ENCODE data around the gene PDGFC.

PDGFC gene

GRCh38 chr4:156786713-156787112 lies 184.9 kb downstream of the PDGFC start:
- no peak for DNase-seq (ENCODE audit: low read depth in 2 of 3, low spot score in 2 of 3)

- DNase-seq (ENCODE audit: low read depth in 2 of 3, low spot score in 2 of 3) = no peak
Measured at GRCh38 chr4:156784970-156785369, 186.6 kb downstream of the PDGFC start.

GRCh38 chr4:156783966-156784365 lies 187.6 kb downstream of the PDGFC start:
- DNase-seq (ENCODE audit: low read depth in 2 of 3, low spot score in 2 of 3) = no peak

GRCh38 chr4:156782491-156782890 lies 189.1 kb downstream of the PDGFC start:
- DNase-seq (ENCODE audit: low read depth in 2 of 3, low spot score in 2 of 3) = no peak

DNA sequence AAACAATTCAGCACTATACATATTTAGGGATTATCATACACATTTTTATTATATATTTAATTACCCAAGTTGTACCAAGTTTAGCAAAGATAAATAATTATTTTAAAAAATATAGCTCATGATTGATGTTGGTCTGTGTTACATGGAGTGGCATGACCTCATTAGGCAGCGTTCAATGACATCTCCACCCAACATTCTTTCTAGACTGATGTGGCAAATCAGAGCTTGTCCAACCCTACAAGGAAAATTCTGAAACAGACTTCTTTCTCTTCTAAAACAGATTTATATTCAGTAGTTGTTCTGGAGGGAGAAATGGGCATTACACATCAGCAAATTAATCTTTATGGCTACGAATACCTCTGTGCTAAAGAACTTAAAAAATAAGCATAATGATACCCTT lies 189.7 kb downstream of the PDGFC start:
- DNase-seq (ENCODE audit: low read depth in 2 of 3, low spot score in 2 of 3) = no peak

- no peak for DNase-seq (ENCODE audit: low read depth in 2 of 3, low spot score in 2 of 3)
Measured at GRCh38 chr4:156779774-156780173, 191.8 kb downstream of the PDGFC start.

- DNase-seq (ENCODE audit: low read depth in 2 of 3, low spot score in 2 of 3) = no peak
Measured at GRCh38 chr4:156779042-156779441, 192.6 kb downstream of the PDGFC start.

- no peak for DNase-seq (ENCODE audit: low read depth in 2 of 3, low spot score in 2 of 3)
Measured at GRCh38 chr4:156778606-156779005, 193.0 kb downstream of the PDGFC start.

- DNase-seq (ENCODE audit: low read depth in 2 of 3, low spot score in 2 of 3) = no peak
Measured at GRCh38 chr4:156778093-156778492, 193.5 kb downstream of the PDGFC start.

DNA sequence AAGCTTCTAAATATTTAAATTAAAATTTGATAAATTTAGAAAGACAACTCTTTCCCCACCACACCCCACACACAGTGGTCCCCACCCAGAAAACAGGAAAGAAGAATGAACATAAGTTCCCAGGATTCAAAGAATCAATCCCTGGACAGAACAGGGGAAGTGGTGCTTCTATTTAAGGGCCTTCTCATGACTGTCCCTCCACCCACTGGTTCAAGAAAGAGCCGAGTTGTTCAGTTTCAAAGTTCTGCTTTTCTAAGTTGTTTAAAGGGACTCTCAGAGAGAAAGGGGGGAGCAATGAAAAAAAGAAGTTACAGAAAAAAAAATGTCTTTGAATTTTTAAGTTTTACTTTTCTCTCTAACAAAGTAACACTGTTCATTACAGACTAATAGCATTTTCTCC lies 195.8 kb downstream of the PDGFC start:
- DNase-seq (ENCODE audit: low read depth in 2 of 3, low spot score in 2 of 3) = no peak

GRCh38 chr4:156774422-156774821 lies 197.2 kb downstream of the PDGFC start:
- no peak for DNase-seq (ENCODE audit: low read depth in 2 of 3, low spot score in 2 of 3)

- no peak for DNase-seq (ENCODE audit: low read depth in 2 of 3, low spot score in 2 of 3)
Measured at GRCh38 chr4:156773648-156774357, 197.8 kb downstream of the PDGFC start.

GRCh38 chr4:156771171-156771837 lies 200.3 kb downstream of the PDGFC start:
- DNase-seq (ENCODE audit: low read depth in 2 of 3, low spot score in 2 of 3) = no peak

- no peak for DNase-seq (ENCODE audit: low read depth in 2 of 3, low spot score in 2 of 3)
Measured at GRCh38 chr4:156770140-156770539, 201.5 kb downstream of the PDGFC start.

GRCh38 chr4:156767911-156768415 lies 203.6 kb downstream of the PDGFC start:
- no peak for DNase-seq (ENCODE audit: low read depth in 2 of 3, low spot score in 2 of 3)

- DNase-seq (ENCODE audit: low read depth in 2 of 3, low spot score in 2 of 3) = no peak
Measured at GRCh38 chr4:156766846-156767245, 204.8 kb downstream of the PDGFC start.

- no peak for DNase-seq (ENCODE audit: low read depth in 2 of 3, low spot score in 2 of 3)
Measured at GRCh38 chr4:156765277-156765676, 206.3 kb downstream of the PDGFC start.

GRCh38 chr4:156764846-156765245 lies 206.8 kb downstream of the PDGFC start:
- no peak for DNase-seq (ENCODE audit: low read depth in 2 of 3, low spot score in 2 of 3)

DNA sequence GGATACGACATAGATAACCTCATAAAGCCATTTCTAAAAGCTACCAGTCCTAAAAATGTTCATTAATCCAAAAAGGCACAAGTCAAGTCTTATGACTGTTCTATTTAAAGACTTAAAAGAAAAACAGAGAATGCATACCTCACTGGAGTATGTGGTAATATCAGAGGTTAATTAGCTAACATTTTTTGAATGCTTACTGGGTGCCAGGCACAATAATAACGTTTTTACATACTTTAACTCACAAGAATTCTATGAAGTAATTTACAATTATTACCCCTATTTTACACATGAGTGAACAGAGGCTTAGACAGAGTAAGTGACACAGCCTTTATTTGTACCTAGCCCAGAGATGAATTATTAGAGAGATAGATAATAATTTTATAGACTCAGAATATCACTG lies 207.5 kb downstream of the PDGFC start:
- DNase-seq (ENCODE audit: low read depth in 2 of 3, low spot score in 2 of 3) = no peak

DNA sequence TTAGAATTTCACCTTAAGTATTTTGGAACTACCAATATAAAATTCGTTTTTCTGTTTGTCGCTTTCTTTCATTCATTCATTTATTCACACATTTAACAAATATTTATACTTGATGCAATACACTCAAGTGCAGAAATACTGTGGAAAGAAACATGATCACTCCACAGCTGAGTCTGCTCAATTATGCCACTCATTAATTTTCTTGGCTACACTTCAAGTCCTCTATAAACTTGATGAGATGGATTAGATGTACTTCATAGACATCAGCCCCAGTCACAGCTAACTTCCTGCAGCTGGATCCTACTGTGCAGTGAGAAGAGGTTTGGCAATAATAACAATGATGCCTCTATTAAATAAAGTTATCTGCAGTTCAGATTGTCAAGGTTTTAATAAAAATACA lies 208.1 kb downstream of the PDGFC start:
- no peak for DNase-seq (ENCODE audit: low read depth in 2 of 3, low spot score in 2 of 3)

GRCh38 chr4:156762851-156763250 lies 208.7 kb downstream of the PDGFC start:
- DNase-seq (ENCODE audit: low read depth in 2 of 3, low spot score in 2 of 3) = no peak

- DNase-seq (ENCODE audit: low read depth in 2 of 3, low spot score in 2 of 3) = no peak
Measured at GRCh38 chr4:156756118-156756517, 215.5 kb downstream of the PDGFC start.

All from activated CD8-positive, alpha-beta memory T cell treated with anti-CD3 and anti-CD28 coated beads for 48 hours (primary cell).